Left lung (tissue), 10 donors: ENCODE measurements around the gene LRRC3. TPM values are rescaled to one million over a fixed set of nuclear protein-coding genes. Genes with fewer than 3 reads are reported as not detected.
A peak's percentile ranks its signal among the peaks of the same experiment; 100 is the strongest.
"Not testable (repeated sequence)": the region's sequence is repeated elsewhere in the genome, so short reads cannot be mapped to it uniquely, and the experiment has no call there.

ENCODE experiments used
- ATAC-seq: fragments of 200-7000 bp; cut with Tn5 transposase; one replicate; pipeline ENCODE4 v1.9.1; 2020; ENCODE audit warnings: moderate library complexity
- DNase-seq, 4 donors: peaks; one replicate each; pipeline ENCODE4 v3.0.0-alpha.2; 2013 to 2020
- H3K27ac ChIP-seq, 2 donors: fragments of 200-600 bp; sonication (generic) in 1 of 2; one replicate each; pipeline versions ENCODE4 v1.5.0 to v1.8.0; 2020 to 2021
- H3K27me3 ChIP-seq, 2 donors: fragments of 200-600 bp; sonication (generic) in 1 of 2; one replicate each; pipeline versions ENCODE4 v1.5.0 to v1.8.0; 2020 to 2021
- H3K36me3 ChIP-seq, 2 donors: fragments of 200-600 bp; sonication (generic) in 1 of 2; one replicate each; pipeline versions ENCODE4 v1.5.0 to v1.8.0; 2020 to 2021
- H3K4me1 ChIP-seq, 2 donors: fragments of 200-600 bp; one replicate each; pipeline ENCODE4 v1.8.0; 2021
- H3K4me3 ChIP-seq, 2 donors: fragments of 200-600 bp; sonication (generic) in 1 of 2; one replicate each; pipeline versions ENCODE4 v1.5.0 to v1.8.0; 2020 to 2021; ENCODE audit warnings: mild to moderate bottlenecking in 1 of 2
- H3K9me3 ChIP-seq, 2 donors: fragments of 200-600 bp; sonication (generic) in 1 of 2; one replicate each; pipeline versions ENCODE4 v1.5.0 to v1.8.0; 2020 to 2021
- CTCF ChIP-seq, 2 donors: fragments of 200-600 bp; sonication (generic) in 1 of 2; IDR thresholded peaks; one replicate each; pipeline versions ENCODE4 v1.5.0 to v1.8.0; 2021; ENCODE audit warnings: antibody characterized with exemption in 2 of 2
- intact Hi-C, 2 donors: fragments of 100-400 bp; cut with DNase I; formaldehyde crosslinking; loops; one replicate each; pipeline versions ENCODE4 v1.11.2 to v1.14.2; 2022
- polyA plus RNA-seq, 6 donors: library from polyadenylated mRNA; unstranded; fragments of 120-200 nt; gene quantifications; one replicate each; pipeline ENCODE4 v1.2.1, GENCODE V29; 2013; ENCODE audit not compliant: insufficient read length in 6 of 6
- total RNA-seq, 2 donors: library from RNA; stranded (reverse); fragmentation: NEBNext Ultra II Directional; extraction: Animal tissue kit (Norgen Biotek cat#: 25700); gene quantifications; one replicate each; pipeline ENCODE4 v1.2.1, GENCODE V29; 2021
- donor health status: DM: no; HTN: yes; CAD: no.
- donor health status: DM: no; HTN: no; CAD: no.

Gene LRRC3
- total and polyA plus RNA-seq, 8 donors = 2.4 to 7.0 (median 6.0) TPM

DNA sequence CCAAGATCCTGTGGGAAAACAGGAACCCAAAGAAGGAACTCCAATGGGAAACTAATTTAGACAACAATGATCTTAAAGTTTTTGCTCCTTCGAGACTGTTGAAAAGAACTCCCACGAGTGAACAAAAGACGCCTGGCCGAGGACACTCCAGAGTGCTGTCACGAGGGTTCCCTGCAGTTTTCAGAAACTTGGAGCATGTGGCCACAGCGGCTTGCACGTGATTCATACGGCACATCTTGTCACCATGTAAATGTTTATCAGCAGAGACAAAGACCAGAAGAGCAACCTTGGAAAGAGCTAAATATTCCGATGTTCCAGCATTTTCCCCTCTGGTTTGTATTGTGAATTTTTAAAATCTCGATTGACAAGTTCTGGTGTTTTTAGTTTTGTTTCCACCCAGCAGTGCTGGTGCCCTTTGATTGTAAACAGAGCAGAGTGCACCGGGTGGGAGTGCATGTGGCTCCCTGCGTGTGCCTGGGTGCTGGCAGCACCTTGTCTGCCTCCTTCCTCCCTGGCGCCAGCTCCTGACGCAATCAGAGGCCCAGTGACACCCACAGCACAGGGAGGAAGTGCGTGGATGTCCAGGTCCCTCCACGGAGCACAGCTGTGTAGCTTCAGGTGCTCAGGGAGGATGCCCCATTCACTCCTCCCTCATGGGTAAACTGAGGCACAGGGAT, 23.0 kb downstream of the LRRC3 start:
- Histone ChIP-seq H3K9me3 (no peaks in the 10 kb centered on the region), H3K27ac (no peak overlapping the region), H3K4me3 (no peak overlapping the region), H3K27me3 (no peaks in the 10 kb centered on the region), H3K36me3 (no peaks in the 10 kb centered on the region), H3K4me1 (no peaks in the 10 kb centered on the region)
- intact Hi-C loops = no loop called here
- ATAC-seq (no peak), DNase-seq (peak in 1 of 4 donors; percentile 17)
- no peak for TF ChIP-seq CTCF (IDR thresholded peaks at IDR 0.05)

DNA sequence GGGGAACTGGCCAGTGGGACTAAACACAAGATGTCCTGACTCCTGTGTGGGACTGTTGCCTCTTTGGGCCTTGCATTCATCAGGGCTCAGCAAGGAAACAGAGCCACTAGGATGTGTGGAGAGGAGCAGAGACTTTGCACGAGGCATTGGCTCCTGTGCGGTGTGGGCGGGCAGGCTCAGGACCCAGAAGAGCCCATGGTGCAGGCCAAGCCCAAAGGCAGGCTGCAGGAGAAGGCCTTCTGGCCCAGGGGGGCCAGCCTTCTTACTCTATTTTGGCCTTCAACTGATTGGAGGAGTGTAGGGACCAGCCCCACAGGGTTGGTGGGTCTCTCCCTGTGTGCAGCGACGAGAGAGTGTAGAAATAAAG, 23.5 kb downstream of the LRRC3 start:
- no peak for ATAC-seq
- Histone ChIP-seq H3K36me3 (no peaks in the 10 kb centered on the region), H3K4me1 (no peaks in the 10 kb centered on the region)

GRCh38 chr21:44479556-44480199, 24.4 kb downstream of the LRRC3 start:
- H3K4me1 ChIP-seq, intact Hi-C loops, H3K36me3 ChIP-seq, H3K27ac ChIP-seq, H3K4me3 ChIP-seq, ATAC-seq, H3K27me3 ChIP-seq, H3K9me3 ChIP-seq: not testable (repeated sequence)
- DNase-seq = peak in 1 of 4 donors; percentile 76
- peak; percentile 60 to 73 for TF ChIP-seq CTCF (IDR thresholded peaks at IDR 0.05)

More for the DNA sequence above, 23.5 kb downstream of the LRRC3 start:
- TF ChIP-seq CTCF (IDR thresholded peaks at IDR 0.05) = no peak
- Histone ChIP-seq H3K9me3 (no peaks in the 10 kb centered on the region), H3K27ac (no peak overlapping the region), H3K4me3 (no peak overlapping the region), H3K27me3 (no peaks in the 10 kb centered on the region)
- intact Hi-C loops = no loop called here
- peak in 1 of 4 donors; percentile 2 for DNase-seq

GRCh38 chr21:44480200-44481053, 25.1 kb downstream of the LRRC3 start:
- intact Hi-C loops = no loop called here
- no peaks in the 10 kb centered on the region for H3K9me3 ChIP-seq
- H3K4me3 ChIP-seq = no peak overlapping the region
- no peaks in the 10 kb centered on the region for H3K4me1 ChIP-seq
- no peaks in the 10 kb centered on the region for H3K36me3 ChIP-seq
- DNase-seq (peak in 1 of 4 donors; percentile 65), ATAC-seq (no peak)
- TF ChIP-seq CTCF (IDR thresholded peaks at IDR 0.05) = no peak
- H3K27me3 ChIP-seq = no peaks in the 10 kb centered on the region
- no peak overlapping the region for H3K27ac ChIP-seq
